Stimulated activated CD4-positive, alpha-beta T cell treated with anti-CD3 and anti-CD28 coated beads, TNF-alpha, amount 100 ng/mL, for 48 hours (primary cell): ENCODE measurements around the gene MINDY4.
"Not testable (repeated sequence)": the region's sequence is repeated elsewhere in the genome, so short reads cannot be mapped to it uniquely, and the experiment has no call there.

ENCODE experiments used
- DNase-seq, 3 donors: peaks; one replicate each; pipeline ENCODE4 v3.0.0-alpha.2; 2020; ENCODE audit warnings: low read depth in 3 of 3

The MINDY4 gene

DNA sequence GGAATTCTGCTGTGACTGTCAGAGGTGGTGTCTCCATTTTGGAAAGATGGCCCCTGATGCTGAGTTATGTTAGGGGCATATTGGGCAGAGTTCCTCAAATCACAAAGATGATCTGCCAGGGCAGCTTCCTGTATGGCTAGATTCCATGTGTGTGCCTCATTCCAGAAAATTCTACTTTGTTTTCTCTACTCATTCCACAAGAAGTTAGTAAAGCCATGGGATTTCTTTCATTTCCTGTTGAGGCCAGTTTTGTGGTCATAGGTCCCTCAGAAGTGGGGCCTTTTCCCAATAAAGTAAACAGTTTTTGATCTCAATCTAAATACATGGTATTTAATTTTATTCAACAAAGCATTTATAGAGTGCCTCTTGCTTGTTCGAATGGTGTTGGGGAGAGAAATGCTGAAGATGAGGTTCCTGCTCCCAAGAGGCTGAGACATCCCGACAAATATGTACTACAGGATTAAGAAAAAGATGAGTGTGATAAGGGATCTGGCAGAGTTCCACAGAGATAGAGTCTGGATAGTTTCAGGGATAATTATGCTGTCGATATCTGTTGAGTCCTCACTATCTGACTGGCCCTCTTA is 33.0 kb downstream of the MINDY4 start:
- DNase-seq, result no peak

DNA sequence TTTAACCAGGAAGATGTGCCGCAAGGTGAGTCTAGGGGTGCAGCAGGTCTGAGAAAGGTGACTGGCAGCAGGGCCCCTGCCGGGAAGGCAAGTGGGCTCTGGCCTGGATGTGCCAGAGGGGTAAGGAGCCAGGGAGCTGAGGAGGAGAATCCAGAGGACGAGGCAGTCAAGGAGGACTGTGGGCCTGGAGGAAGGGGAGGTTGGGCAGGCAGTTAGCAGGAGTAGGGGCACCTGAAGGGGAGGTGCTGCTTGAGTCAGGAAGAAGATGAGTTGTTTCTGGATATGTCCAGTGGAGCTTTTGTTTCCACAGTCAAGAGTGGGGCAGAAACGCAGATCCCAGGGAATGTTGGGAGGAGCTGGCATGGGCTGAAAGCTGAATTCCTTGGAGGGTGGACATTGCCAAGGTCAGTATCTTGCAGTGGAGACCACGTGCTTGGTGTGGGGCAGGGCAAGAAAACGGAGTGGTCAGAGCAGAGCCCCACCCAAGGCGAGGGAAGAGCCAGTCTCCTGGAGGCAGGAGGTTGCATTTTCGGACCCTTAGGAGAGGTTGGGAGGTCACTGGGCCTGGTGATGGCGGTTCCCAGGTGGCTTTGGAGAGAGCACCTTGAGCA is 34.0 kb downstream of the MINDY4 start:
- no peak for DNase-seq

DNA sequence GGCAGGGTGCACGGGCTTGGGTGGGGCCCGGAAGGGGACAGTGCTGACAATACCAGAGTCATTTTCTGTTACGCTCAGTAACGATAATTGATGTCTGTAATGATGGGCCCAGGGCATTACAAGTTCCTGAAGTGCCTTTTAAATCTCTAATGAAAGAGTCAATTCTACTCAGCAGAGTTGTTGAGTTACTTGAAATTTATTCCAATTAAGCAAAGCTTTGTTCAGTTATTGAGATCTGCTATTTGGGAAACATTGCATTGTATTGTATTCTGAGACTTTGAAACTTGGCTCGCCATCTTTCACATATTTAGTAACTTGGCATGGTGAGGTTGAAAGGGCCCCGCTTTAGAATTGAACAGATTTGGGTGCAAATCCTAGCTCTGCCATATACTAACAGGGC is 34.7 kb downstream of the MINDY4 start:
- DNase-seq, result no peak

DNA sequence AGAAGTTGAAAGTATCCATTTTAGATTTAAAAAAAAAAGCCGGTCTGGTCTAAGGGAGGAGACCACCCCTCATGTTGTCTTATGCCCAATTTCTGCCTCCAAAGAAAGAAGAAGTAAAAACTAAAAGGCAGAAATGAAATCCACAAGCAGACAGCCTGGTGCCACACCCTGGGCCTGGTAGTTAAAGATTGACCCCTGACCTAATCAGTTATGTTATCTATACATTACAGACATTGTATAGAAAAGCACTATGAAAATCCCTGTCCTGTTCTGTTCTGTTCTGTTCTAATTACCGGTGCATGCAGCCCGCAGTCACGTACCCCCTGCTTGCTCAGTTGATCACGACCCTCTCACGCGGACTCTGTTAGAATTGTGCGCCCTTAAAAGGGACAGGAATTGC is 36.3 kb downstream of the MINDY4 start:
- DNase-seq, result not testable (repeated sequence)

DNA sequence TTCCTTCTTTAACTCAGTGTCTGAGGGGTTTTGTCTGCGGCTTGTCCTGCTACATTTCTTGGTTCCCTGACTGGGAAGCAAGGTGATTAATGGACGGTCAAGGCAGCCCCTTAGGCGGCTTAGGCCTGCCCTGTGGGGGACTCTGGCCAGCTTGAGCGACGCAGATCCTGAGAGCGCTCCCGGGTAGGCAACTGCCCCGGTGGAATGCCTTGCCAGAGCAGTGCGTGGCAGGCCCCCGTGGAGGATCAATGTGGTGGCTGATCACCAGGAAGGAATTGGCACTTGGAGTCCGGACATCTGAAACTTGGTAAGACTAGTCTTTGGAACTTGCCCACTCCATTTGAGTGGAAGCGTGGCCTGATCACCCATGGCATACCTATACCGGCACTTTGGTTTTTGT is 36.7 kb downstream of the MINDY4 start:
- DNase-seq, result not testable (repeated sequence)

DNA sequence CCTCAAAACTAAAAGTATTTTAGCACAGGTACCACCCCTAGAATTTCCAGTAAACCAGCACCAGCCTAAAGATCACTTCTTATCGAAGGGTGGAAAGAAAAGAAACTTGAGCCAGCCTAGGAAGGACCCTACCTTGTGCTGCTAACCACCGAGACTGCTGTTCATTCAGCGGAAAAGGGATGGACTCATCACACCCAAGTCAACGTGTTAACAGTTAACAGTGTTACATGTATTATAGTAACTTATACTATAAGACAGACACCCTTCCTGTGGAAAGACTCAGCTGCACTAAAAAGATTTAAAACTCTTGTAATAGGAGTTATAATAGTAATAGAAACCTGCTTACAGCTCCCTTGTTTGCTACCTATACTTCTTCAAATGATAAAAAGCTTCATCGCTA is 39.8 kb downstream of the MINDY4 start:
- no peak for DNase-seq

DNA sequence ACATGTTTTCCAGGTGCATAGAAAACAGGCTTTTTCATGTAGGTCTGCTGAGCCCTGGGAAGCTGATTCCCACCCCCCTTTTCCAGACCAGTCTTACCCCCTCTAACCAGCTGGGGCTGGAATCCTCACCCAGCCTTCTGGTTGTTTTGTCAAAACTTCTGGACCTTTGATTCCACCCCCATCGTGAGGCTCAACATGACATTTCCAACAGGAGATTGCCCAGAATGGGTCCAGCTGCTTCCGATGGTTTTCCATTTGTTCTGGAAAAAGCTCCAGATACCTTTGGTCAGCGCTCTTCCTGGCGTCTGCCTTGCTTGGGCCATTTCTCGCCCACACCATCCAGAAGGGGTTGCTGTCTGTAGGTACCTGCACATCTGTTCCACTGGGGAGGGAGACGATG is 41.5 kb downstream of the MINDY4 start:
- no peak for DNase-seq

DNA sequence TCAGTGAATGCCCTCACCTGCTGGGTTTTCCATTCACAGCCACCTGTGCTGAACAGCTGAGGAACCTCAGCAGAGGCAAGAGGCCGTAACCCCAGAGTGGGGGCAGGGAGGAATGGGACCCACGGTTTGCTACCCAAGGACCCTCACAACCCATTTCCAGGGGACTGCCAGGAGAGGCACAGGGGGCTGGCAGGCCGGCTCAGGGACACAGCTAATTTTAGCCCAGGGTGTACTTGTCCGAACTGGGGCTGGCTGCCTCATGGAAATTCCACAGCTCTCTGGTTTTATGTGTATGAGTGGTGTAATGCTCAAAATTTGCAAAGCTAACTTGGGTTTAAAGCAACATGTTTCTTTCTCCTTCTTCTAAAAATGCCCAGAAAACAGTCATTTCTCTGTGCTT is 42.2 kb downstream of the MINDY4 start:
- DNase-seq, result no peak

DNA sequence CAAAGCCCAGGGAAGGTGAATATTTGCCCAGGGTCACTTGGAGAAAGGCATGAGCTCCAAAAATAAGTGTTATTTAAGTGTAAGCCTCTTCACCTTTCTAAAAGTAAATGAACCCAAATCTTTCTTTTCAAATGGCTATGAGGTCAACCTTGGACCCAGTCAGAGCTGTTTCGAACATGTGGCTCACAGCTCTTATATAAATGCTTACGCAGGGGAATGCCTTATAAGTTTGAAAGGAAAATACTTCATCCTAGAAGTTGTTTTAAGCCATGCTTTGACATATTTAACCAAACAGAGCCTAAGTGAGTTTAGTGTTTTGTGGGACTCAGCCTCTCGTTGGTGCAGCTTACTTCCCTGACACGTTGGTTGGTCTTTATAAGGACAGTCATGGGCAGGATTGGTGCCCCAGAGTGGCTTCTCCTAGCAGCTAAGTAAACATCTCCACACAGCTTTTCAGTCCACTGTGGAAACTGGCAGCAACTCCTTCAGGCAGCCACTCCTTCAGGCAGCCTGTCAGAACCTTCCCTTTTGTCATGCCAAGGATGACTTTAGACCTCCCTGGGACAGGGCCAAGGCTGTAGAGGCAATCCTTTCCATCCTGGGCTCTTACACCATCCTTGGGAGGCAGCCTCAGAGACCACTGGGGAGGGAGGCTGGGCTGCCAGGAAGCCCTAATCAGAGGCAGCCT is 43.6 kb downstream of the MINDY4 start:
- DNase-seq, result no peak

DNA sequence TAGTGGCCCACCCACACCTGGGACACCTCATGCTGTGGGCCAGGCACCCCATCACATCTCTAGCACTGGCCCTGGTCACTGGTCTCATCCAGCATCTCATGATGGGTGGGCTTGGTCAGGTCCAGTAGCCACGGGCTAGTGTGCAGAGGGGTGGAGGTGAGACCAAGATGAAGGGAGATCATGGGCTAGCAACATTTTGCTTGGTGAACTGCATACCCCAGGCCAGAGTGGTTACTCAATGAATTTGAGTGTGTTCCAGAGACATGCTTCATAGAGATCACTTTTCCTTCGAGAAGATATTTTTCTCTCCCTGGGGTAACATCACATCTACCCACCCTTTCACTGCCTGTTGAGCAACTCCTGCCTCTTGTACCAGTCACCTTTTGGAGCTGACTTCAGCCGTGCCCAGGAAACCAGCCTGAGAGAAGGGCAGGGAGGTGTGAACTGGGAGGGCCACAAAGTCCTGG is 44.2 kb downstream of the MINDY4 start:
- DNase-seq, result no peak

DNA sequence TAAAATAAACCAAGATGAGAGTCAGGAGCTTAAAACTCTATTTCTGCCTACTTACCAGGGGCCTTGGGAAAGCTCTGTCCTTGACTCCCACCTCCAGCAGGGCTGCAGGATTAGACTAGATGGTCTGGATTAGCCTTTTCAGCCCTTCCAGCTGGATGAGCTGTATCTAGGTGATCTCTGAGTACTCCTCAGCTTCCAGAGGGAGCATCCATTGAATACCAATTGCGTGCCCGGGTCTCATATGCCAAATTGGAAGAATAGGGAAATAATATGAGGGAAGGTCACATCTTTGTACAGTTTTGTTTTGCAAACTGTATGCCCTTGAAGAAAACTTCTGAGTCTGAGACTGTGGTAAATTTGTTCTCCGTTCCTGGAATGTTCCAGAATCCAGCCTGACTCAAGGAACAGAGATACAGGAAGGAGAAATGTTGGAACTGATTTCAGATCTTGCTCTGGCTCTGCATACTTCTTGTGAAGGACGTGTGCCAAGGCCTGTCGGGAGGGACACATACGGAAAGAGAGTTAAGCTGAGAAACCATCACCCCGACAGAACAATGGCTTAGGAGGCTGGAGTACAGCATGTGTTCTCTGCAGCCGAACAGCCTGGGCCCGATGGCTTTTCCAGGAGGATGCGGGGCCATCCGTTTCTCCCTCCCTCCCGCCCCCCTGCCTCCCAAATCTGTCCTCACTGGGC is 44.9 kb downstream of the MINDY4 start:
- DNase-seq, result no peak

DNA sequence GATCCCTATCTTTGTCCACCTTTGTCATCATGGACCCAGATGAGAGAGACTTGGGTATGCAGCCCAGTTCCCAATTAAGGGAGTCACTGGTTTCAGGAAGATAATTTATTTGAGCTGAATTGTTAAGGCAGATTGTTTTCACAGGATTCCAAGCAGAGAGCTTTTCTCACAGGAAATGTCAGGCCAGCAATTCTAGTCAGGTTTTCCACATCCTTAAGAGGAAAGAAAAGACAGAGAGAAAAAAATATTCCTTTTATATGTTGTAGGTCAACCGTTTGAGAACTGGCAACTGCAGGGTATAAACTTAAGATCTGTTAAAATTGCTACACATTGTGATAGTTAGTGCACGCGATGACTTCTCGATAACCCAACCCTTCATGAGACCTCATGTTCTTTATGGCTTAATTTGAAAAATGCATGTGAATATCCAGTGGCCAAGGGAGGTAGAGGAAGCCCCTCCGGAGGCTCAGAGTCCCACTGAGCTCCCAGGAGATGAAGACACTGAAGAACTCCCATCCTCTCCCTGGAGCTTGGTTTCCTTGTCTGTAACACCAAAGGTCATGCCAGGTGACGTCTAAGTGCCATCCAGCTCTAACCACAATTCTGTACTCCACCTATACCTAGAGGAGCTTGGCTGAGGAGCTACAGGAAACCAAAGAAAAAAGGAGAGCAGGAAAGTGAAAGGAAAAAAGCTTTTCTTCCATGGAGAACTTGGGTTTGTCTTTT is 45.6 kb downstream of the MINDY4 start:
- no peak for DNase-seq

DNA sequence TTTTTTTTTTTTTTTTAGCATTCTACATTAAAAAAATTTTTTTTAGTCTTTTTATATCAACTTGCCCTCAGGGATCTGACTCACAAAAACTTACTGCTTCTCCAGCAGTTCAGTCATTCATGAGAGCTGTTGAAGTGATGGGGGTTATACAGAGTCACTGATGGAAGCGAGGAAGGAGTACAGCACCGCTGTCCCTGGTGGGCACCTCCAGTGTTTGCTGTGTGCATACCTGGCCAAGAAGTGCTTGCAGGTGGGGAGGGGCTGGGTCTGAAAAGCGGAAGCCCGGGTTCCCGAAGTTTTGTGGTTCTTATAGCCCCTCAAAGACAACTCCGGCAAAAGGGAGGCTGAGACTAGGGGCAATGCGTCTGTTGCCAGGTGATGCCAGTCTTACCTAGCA is 46.2 kb downstream of the MINDY4 start:
- DNase-seq, result no peak

DNA sequence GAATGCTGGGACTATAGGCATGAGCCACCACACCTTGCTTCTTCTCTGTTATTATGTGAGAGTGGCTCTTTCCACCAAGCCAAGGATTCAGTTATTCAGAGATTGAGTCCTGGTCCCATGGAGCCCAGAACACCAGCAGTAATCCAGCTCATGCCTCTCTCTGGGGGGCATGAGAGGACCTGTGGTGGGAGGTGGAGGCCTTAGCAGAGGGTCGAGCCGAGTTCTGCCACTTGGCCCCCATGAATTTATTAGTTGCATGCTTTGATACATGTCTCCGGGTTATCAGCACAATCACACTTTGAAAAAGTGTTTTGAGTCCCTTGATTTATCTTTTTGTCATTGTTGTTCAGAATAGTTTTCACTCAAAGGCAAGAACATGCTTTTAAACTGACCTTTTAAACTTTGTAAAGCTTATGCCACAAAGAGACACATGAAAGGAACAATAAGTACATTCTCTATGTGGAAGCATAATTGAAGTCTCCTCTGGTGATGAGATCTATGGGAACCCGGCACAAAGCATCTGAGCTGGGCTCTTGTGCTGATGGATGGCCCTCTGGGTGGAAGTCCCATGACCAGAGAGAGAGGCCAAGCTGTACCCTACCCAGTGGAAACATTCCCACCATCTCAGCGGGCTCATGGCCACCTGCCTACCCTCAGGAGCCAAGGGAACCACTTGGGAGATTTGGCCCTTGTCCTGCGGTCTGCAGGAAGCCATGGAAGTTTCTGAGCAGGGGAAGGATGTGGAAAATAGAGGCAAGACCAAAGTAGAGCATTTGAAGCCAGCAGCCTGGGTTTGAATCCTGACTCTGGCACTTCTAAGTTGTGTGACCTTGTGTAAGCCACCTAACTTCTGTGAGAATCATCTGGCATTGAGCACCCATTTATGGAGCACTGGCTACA is 53.9 kb downstream of the MINDY4 start:
- DNase-seq, result no peak

DNA sequence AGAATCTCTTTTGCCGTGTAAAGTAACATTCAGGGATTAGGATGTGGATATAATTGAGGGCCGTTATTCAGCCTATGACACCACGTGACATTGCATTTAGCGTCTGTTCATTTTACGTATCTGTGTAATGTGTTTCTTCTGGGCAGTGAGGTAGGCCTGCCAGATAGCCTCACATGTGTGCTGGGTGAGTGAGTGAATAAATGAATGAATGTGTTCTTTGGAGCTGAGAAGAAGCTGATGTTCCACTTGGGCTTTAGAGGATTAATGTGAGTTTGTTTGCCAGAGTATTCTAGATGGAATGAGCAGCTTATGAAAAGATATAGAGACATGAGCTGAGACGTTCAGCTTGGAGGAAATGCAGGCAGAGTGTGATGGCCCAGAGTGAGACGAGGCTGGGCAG is 55.0 kb downstream of the MINDY4 start:
- no peak for DNase-seq

DNA sequence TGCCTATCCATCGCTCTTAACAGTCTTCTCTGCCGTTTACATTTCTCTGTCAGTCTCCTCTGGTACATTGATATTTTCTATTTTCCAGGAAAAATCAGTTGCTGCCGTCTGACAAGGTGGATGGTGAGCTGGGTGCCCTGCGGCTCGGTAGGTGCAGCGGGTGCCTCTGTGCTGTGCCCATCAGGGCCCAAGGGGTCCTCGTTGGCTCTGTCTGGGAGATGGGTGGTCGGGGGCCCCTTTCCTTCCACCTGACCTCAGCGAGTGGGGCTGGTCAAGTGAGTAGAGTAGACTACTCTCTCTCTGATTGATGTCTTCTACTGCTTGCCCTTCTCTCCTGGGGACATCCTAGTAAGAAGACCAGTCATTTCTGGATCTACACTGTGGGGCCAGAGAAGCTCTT is 57.4 kb downstream of the MINDY4 start:
- DNase-seq, result no peak

DNA sequence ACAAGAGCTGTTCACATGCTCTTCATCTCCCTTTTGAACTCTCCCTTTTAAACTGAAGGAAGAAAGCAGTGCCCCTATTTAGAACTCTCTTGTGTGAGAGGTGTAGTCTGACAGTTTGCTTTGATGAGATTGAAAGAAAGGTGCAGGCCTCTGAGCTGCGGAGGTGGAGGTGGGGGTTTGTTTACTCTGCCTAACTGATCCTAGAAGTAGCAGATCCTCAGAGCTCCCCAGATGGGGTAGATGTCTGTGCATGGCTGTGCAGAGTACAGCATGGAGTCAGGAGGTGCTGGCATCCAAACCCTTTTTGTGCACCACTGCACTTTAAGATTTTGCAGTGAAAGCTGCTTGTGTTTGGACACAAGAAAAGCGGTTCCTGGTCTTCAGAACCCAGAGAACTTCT is 58.3 kb downstream of the MINDY4 start:
- DNase-seq, result no peak

DNA sequence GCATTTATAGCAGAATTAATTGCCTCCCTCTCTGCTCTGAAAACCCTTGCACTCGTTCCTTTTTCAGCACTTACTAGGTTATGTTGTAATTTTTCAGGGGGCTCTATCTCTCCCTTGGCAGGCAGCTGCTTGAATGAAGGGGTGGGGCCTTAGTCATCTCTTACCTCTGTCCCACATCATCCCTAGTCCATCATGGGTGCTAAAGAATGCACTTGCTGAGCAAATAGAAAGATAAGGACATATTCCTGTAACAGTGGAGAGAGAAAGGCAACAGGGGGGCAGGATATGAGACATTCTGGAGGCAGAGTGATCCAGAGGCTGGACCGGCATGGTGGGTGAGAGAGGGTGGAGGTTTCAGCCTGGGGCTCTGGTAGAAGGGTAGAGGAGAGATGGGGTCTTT is 60.0 kb downstream of the MINDY4 start:
- DNase-seq, result no peak

DNA sequence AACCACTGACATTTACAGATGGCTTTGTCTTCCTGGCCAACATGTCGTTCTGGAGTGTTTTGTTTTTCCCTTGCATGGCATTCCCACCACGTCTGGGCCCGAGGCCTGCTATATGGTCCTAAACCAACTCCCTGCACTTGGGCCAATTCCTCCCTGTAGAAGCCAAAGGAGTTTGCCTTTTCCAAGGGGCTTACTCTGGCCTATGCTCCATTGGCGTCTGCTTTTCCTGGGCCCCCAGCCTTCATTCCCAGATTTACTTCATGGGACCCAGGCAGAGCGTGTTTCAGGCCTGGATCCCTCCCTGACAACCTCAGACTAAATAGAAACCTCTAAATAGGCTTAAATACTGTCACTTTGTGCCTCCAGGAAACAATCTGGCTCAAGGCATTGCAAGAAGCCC is 60.7 kb downstream of the MINDY4 start:
- DNase-seq, result no peak

DNA sequence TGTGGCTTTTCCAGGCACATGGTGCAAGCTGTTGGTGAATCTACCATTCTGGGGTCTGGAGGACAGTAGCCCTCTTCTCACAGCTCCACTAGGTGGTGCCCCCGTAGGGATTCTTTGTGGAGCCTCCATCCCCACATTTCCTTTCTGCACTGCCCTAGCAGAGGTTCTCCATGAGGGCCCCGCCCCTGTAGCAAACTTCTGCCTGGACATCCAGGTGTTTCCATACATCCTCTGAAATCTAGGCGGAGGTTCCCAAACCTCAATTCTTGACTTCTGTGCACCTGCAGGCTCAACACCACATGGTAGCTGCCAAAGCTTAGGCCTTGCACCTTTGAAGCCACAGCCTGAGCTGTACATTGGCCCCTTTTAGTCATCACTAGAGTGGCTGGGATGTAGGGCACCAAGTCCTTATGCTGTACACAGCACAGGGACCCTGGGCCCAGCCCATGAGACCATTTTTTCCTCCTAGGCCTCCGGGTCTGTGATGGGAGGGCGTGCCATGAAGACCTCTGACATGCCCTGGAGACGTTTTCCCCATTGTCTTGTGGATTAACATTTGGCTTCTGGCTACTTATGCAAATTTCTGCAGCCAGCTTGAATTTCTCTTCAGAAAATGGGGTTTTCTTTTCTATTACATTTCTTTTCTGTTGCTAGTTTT is 62.9 kb downstream of the MINDY4 start:
- DNase-seq, result not testable (repeated sequence)
